Testis (tissue), 2 donors: ENCODE measurements around the gene DUOX1.

Source experiments
- POLR2A ChIP-seq: fragments of 450-650 bp; IDR thresholded peaks from one replicate; pipeline ENCODE4 v1.6.1; 2017; ENCODE audit warnings: antibody characterized with exemption, mild to moderate bottlenecking, moderate library complexity
- TF ChIP-seq, protein P1 (sequence below), 3 experiments: fragments of 450-650 bp in 2 of 3; fragments of 200-600 bp in 1 of 3; sonication (generic) in 1 of 3; IDR thresholded peaks; one replicate each; pipeline ENCODE4 v1.5.1; 2016 to 2019; ENCODE audit warnings: antibody characterized with exemption in 3 of 3, mild to moderate bottlenecking in 2 of 3, moderate library complexity in 1 of 3

DNA sequence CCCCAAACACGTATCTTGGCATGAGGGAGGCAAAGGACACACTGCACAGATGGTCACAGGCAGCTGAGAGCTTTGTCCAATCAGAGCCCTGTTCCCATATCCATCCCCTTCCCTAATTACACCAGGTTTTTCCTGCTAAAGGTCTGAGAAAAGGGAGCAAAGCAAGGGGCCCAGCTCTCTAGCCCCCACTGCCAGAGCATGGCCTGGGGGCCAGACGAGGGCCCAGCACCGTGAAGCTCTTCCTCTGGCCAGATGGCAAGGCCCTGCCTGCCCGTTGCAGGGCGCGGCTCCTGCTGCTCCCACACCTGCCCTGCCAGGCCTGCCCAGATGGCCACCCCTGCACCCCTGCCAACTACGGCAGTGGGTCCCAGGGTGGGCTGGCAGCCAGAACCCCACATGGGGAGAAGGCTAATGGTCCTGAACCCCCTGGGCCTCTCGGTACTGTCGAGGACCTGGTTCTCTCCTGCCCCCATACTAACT is 54.8 kb downstream of the DUOX1 start:
- TF ChIP-seq, protein P1, sequence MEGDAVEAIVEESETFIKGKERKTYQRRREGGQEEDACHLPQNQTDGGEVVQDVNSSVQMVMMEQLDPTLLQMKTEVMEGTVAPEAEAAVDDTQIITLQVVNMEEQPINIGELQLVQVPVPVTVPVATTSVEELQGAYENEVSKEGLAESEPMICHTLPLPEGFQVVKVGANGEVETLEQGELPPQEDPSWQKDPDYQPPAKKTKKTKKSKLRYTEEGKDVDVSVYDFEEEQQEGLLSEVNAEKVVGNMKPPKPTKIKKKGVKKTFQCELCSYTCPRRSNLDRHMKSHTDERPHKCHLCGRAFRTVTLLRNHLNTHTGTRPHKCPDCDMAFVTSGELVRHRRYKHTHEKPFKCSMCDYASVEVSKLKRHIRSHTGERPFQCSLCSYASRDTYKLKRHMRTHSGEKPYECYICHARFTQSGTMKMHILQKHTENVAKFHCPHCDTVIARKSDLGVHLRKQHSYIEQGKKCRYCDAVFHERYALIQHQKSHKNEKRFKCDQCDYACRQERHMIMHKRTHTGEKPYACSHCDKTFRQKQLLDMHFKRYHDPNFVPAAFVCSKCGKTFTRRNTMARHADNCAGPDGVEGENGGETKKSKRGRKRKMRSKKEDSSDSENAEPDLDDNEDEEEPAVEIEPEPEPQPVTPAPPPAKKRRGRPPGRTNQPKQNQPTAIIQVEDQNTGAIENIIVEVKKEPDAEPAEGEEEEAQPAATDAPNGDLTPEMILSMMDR (IDR thresholded peaks at IDR 0.05), result no peak
- TF ChIP-seq POLR2A, result no peak
